ENCODE data around the gene LYL1.

The LYL1 gene

GRCh38 chr19:13098277-13099072 is 4.2 kb downstream of the LYL1 start:
- no peak for TF ChIP-seq CTCF (IDR thresholded peaks at IDR 0.05; ENCODE audit: low read depth, low read length)
- no peak for DNase-seq (ENCODE audit: extremely low read depth, low read depth)

GRCh38 chr19:13097463-13098258 is 5.0 kb downstream of the LYL1 start:
- DNase-seq (ENCODE audit: extremely low read depth, low read depth) = no peak
- TF ChIP-seq CTCF (IDR thresholded peaks at IDR 0.05; ENCODE audit: low read depth, low read length) = no peak

- no peak for TF ChIP-seq CTCF (IDR thresholded peaks at IDR 0.05; ENCODE audit: low read depth, low read length)
- DNase-seq (ENCODE audit: extremely low read depth, low read depth) = no peak
Observed at GRCh38 chr19:13097033-13097462, 5.6 kb downstream of the LYL1 start.

- TF ChIP-seq CTCF (IDR thresholded peaks at IDR 0.05; ENCODE audit: low read depth, low read length) = no peak
- DNase-seq (ENCODE audit: extremely low read depth, low read depth) = no peak
Observed at GRCh38 chr19:13095934-13096927, 6.4 kb downstream of the LYL1 start.

GRCh38 chr19:13095393-13095784 is 7.3 kb downstream of the LYL1 start:
- no peak for DNase-seq (ENCODE audit: extremely low read depth, low read depth)
- TF ChIP-seq CTCF (IDR thresholded peaks at IDR 0.05; ENCODE audit: low read depth, low read length) = no peak

GRCh38 chr19:13094771-13095392 is 7.8 kb downstream of the LYL1 start:
- DNase-seq (ENCODE audit: extremely low read depth, low read depth) = no peak
- TF ChIP-seq CTCF (IDR thresholded peaks at IDR 0.05; ENCODE audit: low read depth, low read length) = no peak

All from AG09319 (cell line).